Activated naive CD4-positive, alpha-beta T cell treated with anti-CD3 and anti-CD28 coated beads, Interleukin-2, amount 50 U/mL, for 16 hours (primary cell): ENCODE results near the gene EHBP1L1.

Experiments used
- DNase-seq: peaks from one replicate; pipeline ENCODE4 v3.0.0-alpha.2; 2020

Gene EHBP1L1

GRCh38 chr11:65575568-65576231 is at the start of gene EHBP1L1:
EHBP1L1 (plus strand) TSS chr11:65576053; CDS start chr11:65576303, 250 bp downstream.
- peak; percentile 71 for DNase-seq

- DNase-seq: no peak
Observed at GRCh38 chr11:65526744-65527143, 49.1 kb upstream of the EHBP1L1 start.

GRCh38 chr11:65528819-65529350 is 47.0 kb upstream of the EHBP1L1 start:
- no peak for DNase-seq

DNA sequence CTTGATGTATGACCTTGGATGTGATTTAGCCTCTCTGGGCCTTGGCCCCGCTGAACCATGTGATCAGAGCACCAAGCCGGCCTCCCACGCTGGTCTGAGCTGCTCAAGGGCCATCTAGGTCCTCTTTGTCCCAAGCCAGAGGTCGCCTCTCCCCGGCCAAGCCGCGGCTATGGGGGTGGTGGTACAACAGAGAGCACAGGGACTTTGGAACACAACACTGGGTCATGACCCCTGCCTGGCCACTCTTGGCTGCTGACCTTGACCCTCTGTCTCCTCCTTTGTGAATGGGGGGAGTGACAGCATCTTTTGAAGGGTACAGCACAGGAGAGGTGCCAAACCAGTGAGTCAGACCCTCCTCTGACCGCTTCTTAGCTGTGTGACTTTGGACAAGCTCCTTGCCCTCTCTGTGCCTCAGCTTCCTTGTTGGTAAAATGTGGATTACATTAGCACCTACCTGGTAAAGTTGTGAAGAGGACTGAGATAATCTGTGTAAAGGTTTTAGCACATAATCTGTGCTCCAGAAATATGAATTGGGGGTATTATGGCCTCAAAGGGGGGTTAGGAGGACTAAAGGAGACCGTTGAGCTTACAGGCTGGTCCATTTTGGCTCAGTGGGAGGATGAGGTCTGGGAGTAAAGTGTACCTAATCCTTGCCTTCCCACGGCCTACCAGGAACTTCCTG is 46.2 kb upstream of the EHBP1L1 start:
- no peak for DNase-seq

DNA sequence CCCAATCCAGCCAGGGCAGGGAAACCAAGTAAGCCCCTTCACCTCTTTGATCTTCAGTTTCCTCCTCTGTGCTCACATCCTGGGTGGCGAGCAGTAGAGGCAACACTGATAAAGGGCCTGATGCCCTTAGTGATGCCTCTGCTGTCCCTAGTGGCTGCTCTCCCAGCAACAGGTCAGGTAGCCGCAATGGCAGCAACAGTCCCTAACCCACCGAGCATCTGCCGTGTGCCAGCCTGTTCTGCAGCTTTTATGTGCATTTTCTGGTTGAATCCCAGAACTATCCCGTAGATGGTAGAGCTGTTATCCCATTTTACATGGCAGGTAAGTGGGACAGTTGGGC is 45.7 kb upstream of the EHBP1L1 start:
- DNase-seq: no peak

DNA sequence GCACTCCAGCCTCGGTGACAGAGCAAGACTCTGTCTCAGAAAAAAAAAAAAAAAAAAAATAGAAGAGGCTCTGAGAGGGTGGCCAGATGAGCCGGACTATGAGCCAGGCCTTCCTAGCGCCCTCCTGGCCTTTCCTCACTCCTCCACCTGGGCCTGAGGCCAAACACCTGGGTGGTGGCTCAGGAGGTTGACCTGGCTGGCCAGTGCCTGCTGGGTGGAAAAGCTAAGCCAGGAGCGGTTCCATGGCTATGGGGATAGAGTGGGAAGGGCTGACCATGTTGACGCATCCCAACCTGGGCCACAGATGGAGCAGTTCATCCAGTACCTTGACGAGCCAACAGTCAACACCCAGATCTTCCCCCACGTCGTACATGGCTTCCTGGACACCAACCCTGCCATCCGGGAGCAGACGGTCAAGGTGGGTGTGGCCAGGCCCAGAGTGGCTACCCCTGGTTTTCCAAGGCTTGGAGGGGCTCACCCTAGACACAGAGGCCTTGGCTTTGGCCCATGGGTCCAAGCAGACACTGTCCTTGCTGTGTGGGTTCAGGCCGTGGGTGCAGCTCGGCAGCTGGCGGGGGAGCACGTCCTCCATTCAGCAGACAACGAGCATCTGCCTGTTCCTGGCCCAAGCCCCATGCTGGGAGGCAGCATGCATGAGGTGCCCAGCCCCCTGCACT is 43.3 kb upstream of the EHBP1L1 start:
- no peak for DNase-seq

- DNase-seq: no peak
Observed at GRCh38 chr11:65535102-65535501, 40.8 kb upstream of the EHBP1L1 start.

- DNase-seq: no peak
Observed at GRCh38 chr11:65536412-65537295, 39.2 kb upstream of the EHBP1L1 start.

- DNase-seq: no peak
Observed at GRCh38 chr11:65537296-65537597, 38.6 kb upstream of the EHBP1L1 start.

GRCh38 chr11:65537620-65538231 is 38.1 kb upstream of the EHBP1L1 start:
- no peak for DNase-seq

DNA sequence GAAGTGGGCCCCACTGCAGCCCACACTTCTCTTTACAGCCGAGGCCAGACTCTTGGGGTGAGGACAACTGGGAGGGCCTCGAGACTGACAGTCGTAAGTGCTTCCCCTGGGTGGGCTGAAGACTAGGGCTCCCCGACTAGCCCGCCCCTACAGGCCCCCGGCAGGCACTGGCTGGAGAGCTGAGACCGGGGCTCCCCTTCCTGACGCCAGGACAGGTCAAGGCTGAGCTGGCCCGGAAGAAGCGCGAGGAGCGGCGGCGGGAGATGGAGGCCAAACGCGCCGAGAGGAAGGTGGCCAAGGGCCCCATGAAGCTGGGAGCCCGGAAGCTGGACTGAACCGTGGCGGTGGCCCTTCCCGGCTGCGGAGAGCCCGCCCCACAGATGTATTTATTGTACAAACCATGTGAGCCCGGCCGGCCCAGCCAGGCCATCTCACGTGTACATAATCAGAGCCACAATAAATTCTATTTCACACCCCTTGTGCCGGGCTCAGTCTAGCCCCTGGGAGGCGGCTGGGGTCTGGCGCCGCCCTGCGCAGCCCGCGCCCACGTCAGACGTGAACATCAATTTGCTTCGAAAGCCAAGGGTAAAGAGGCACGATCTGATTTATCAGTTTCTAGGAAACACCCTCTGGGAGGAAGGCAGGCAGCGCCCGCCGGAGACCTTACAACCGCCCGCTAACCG is 37.5 kb upstream of the EHBP1L1 start:
- no peak for DNase-seq

GRCh38 chr11:65538915-65539743 is 36.7 kb upstream of the EHBP1L1 start:
- no peak for DNase-seq

DNA sequence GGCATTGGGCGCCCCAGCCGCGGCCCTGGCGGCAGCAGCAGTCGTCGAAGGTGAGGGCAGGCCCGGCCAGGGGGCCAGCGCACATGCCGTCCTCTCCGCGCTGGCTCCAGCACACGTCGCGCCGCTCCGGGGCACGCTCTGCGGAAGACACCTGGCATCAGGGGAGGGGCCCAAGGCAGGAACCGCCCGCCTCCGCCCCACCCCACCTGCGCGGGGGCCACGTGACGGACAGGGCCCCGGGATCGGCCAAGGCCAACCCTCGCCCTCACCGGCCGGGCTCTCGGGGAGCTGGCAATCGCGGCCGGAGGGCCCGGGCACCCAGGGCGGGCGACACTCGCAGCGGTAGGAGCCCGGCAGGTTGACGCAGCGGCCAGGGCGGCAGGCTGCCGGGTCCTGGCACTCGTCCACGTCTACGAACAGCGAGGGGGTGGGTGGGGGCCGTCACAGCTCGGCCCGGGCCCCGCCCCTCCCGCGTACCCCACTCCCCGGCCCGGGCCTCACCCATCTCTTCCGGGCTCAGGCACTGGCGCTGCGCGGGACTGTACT is 36.0 kb upstream of the EHBP1L1 start:
- no peak for DNase-seq

DNA sequence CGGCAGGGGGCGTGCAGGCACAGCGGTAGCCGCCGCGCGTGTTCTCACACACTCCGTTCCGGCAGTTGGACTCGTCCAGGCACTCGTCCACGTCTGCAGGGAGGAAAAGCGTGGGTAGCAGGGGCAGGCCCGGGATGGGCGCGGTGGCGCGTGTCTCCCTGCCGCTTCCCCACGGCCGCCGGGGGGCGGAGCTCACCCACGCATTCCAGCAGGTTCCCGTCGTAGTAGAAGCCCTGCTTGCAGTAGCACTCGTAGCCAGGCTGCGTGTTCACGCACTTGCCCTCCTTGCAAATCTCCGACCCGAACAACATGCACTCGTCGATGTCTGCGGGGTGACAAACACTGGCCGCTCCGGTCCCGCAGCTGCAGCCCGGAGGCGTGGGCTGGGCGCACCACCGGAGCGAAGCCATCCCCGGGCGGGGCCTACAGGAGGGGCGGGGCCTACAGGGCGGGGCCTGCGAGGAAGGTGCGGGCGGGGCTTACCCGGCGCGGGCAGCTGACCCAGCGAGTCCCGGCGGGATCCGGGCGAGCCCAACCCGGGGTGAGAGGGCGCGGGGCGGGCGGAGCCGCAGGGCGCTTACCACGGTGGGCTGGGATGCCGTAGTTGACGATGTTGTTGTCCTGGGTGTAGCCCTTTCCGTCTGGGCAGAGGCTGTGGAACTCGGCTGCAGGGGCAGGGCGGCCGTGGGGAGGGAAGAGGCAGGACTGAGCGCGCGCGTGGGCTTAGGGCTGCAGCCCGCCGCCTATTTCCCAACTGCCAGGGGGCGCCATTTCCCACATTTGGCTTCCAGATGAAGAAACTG is 35.4 kb upstream of the EHBP1L1 start:
- DNase-seq: peak; percentile 89

GRCh38 chr11:65541093-65541982 is 34.5 kb upstream of the EHBP1L1 start:
- DNase-seq: no peak

- no peak for DNase-seq
Observed at GRCh38 chr11:65542738-65543390, 33.0 kb upstream of the EHBP1L1 start.

DNA sequence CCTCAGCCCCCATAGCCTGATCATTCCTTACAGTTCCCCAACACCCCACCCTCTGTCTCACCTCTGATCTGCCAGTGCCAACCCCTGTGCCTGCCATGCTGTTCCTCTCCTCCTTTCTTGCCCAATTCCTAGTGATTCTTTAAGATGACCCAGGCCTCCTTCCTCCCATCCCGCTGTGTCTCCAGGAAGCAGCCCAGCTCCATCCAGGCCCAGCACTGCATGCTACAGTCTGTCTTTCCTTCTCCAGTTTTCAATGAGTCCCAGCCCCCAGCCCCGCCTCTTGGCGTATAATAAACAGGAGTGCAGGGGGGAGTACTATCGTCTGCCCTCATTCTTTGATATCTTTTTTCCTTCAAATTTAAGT is 30.0 kb upstream of the EHBP1L1 start:
- DNase-seq: no peak

DNA sequence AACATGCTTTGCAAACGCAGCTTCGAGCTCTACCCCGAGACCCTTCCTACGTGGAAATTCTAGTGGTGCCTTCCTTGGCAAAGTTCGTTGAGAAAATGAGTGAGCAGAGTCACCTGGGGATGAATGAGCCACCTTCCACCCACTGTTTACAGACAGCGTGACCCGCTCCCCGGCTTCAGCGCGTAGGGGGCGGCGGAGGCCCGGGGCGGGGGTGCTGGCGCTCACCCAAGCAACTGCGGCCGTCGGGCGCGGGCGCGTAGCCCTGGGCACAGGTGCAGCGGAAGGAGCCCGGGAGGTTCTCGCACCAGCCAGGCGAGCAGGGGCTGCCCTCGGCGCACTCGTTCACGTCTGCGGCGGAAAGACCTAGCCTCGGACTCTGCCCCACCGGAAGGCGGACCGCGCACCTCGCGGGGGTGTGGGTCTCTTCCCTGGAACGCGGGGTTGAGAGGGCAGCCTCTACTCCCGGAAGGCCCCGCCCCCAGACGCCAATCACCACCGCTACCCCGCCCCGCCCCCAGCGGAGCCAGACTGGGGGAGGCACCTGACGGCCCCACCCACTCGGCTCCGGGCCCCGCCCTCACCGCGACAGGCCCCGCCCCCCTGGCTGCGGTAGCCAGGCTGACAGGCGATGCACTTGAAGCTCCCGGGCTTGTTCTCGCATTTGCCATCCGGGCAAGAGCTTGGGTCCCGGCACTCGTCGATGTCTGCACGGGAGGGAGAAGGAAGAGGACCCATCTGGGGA is 29.5 kb upstream of the EHBP1L1 start:
- peak; percentile 96 for DNase-seq
